Keratinocyte (primary cell): ENCODE results near the gene OVOL2. TPM values are rescaled to one million over a fixed set of nuclear protein-coding genes. Genes with fewer than 3 reads are reported as not detected.

Experiments
- DNase-seq: peaks from one replicate; pipeline ENCODE4 v3.0.0-alpha.2; 2011; ENCODE audit warnings: low read depth, missing footprints, low spot score
- FAIRE-seq: peaks from 2 replicates; lab custom pipeline; 2011; peaks lifted over from hg19 to GRCh38; lab: Jason Lieb, UNC
- H2AFZ ChIP-seq: 2 replicates; pipeline ENCODE4 v1.6.0; 2012; ENCODE audit warnings: low read length, control low read depth, inconsistent platforms; ENCODE audit not compliant: control insufficient read depth
- H3K27ac ChIP-seq: 2 replicates; pipeline ENCODE4 v1.5.1; 2011; ENCODE audit warnings: low read length; ENCODE audit not compliant: control insufficient read depth, insufficient read depth
- H3K27me3 ChIP-seq: 3 replicates; pipeline ENCODE4 v1.6.0; 2011; ENCODE audit warnings: low read length; ENCODE audit not compliant: control insufficient read depth, insufficient read depth; ENCODE audit errors: extremely low read depth
- H3K36me3 ChIP-seq, 2 experiments: 2 replicates in 1 of 2; 3 replicates in 1 of 2; pipeline ENCODE4 v1.5.1; 2011; ENCODE audit warnings: low read length in 2 of 2, mild to moderate bottlenecking in 1 of 2; ENCODE audit not compliant: control insufficient read depth in 2 of 2, insufficient read depth in 2 of 2; ENCODE audit errors: extremely low read depth in 1 of 2
- H3K4me1 ChIP-seq: 3 replicates; pipeline ENCODE4 v1.5.1; 2011; ENCODE audit warnings: low read length; ENCODE audit not compliant: control insufficient read depth, insufficient read depth; ENCODE audit errors: extremely low read depth
- H3K4me2 ChIP-seq: 3 replicates; pipeline ENCODE4 v1.6.0; 2011; ENCODE audit warnings: low read depth, low read length; ENCODE audit not compliant: control insufficient read depth, insufficient read depth; ENCODE audit errors: extremely low read depth
- H3K4me3 ChIP-seq, 3 experiments: fragments of 200-600 bp in 1 of 3; sonication (generic) in 1 of 3; 2 replicates in 2 of 3; 3 replicates in 1 of 3; pipeline ENCODE4 v1.5.1; 2011 to 2016; ENCODE audit warnings: low read length in 3 of 3, mild to moderate bottlenecking in 3 of 3, control low read depth in 2 of 3, inconsistent platforms in 1 of 3, low read depth in 1 of 3, mixed read lengths in 1 of 3, mixed run types in 1 of 3, moderate library complexity in 1 of 3; ENCODE audit not compliant: control insufficient read depth in 2 of 3, insufficient read depth in 2 of 3; ENCODE audit errors: extremely low read depth in 1 of 3
- H3K79me2 ChIP-seq: 2 replicates; pipeline ENCODE4 v1.6.0; 2012; ENCODE audit warnings: low read length; ENCODE audit not compliant: control insufficient read depth, insufficient read depth
- H3K9ac ChIP-seq: 3 replicates; pipeline ENCODE4 v1.6.0; 2011; ENCODE audit warnings: low read length; ENCODE audit not compliant: control insufficient read depth, insufficient read depth; ENCODE audit errors: extremely low read depth
- H3K9me1 ChIP-seq: 3 replicates; pipeline ENCODE4 v1.6.0; 2011; ENCODE audit warnings: low read length; ENCODE audit not compliant: control insufficient read depth, insufficient read depth; ENCODE audit errors: extremely low read depth
- H3K9me3 ChIP-seq: 2 replicates; pipeline ENCODE4 v1.5.1; 2012; ENCODE audit warnings: low read depth, low read length; ENCODE audit not compliant: control insufficient read depth
- H4K20me1 ChIP-seq: 3 replicates; pipeline ENCODE4 v1.6.0; 2011; ENCODE audit warnings: low read length; ENCODE audit not compliant: control insufficient read depth, insufficient read depth; ENCODE audit errors: extremely low read depth
- CTCF ChIP-seq, 3 experiments: IDR thresholded peaks in 1 of 3; conservative IDR thresholded peaks in 1 of 3; optimal IDR thresholded peaks in 1 of 3; 2 replicates in 2 of 3; 3 replicates in 1 of 3; pipeline versions ENCODE3 to v1.5.1; 2011; ENCODE audit warnings: low read length in 3 of 3, mild to moderate bottlenecking in 3 of 3, moderate library complexity in 2 of 3, control low read depth in 1 of 3, inconsistent platforms in 1 of 3; ENCODE audit not compliant: insufficient read depth in 2 of 3; ENCODE audit errors: extremely low read depth in 1 of 3
- EZH2 ChIP-seq: IDR thresholded peaks from one replicate; pipeline ENCODE4 v1.6.1; 2012; ENCODE audit warnings: inconsistent platforms, mild to moderate bottlenecking, low read length, moderate library complexity
- dilution Hi-C: fragments of 300-500 bp; cut with MboI; formaldehyde crosslinking; loops from one replicate; pipeline ENCODE4 v1.7.0; 2020; ENCODE audit warnings: low sequenced_read_pairs; ENCODE audit not compliant: extremely low pct_ligation_motif_present
- polyA plus RNA-seq, 5 experiments: library from polyadenylated mRNA; depleted of rRNA in 3 of 5; stranded (reverse) in 3 of 5; stranded (forward) in 1 of 5; unstranded in 1 of 5; fragments of >200 nt; gene quantifications; 1 replicate in 1 of 5; 2 replicates in 3 of 5; 3 replicates in 1 of 5; pipeline versions ENCODE4 v1.2.1 to v1.2.3, GENCODE V29; 2011 to 2012; ENCODE audit warnings: missing spikeins in 2 of 5, low read depth in 1 of 5, low replicate concordance in 1 of 5

OVOL2 gene
- polyA plus RNA-seq, 1 donor (not counting 4 experiments of a cell fraction or from before 2014, with no cell fraction given): 4.3 TPM

- H4K20me1 ChIP-seq: peaks cover 5% of the 10 kb centered on the region
- no peak overlapping the region for H3K4me2 ChIP-seq
- H3K9me1 ChIP-seq: no peaks in the 10 kb centered on the region
- H3K9ac ChIP-seq: no peak overlapping the region
- no peak for TF ChIP-seq EZH2
- no peak for TF ChIP-seq CTCF (optimal IDR thresholded peaks at IDR 0.05 in 1 of 3, IDR thresholded peaks at IDR 0.05 in 1 of 3, conservative IDR thresholded peaks at IDR 0.05 in 1 of 3; ENCODE audit: extremely low read depth in 1 of 3, insufficient read depth in 2 of 3, low read length in 3 of 3)
- FAIRE-seq (no peak), DNase-seq (no peak)
- H3K4me3 ChIP-seq: no peak overlapping the region
- H3K27ac ChIP-seq: no peak overlapping the region
- no peak overlapping the region for H2AFZ ChIP-seq
- dilution Hi-C loops: no loop called here
- peaks cover 0 to 4% of the 10 kb centered on the region in 2 experiments for H3K36me3 ChIP-seq
- no peaks in the 10 kb centered on the region for H3K27me3 ChIP-seq
- H3K79me2 ChIP-seq: no peaks in the 10 kb centered on the region
- H3K9me3 ChIP-seq: no peaks in the 10 kb centered on the region
- H3K4me1 ChIP-seq: peaks cover 22% of the 10 kb centered on the region
Measured at GRCh38 chr20:18055261-18055660, 2.5 kb downstream of the OVOL2 start.

- DNase-seq (no peak), FAIRE-seq (peak; percentile 65)
- TF ChIP-seq EZH2 (no peak), CTCF (optimal IDR thresholded peaks at IDR 0.05 in 1 of 3, IDR thresholded peaks at IDR 0.05 in 1 of 3, conservative IDR thresholded peaks at IDR 0.05 in 1 of 3; ENCODE audit: extremely low read depth in 1 of 3, insufficient read depth in 2 of 3, low read length in 3 of 3) (no peak)
- no peaks in the 10 kb centered on the region for H3K9me3 ChIP-seq
- peaks cover 0 to 4% of the 10 kb centered on the region in 2 experiments for H3K36me3 ChIP-seq
- no peaks in the 10 kb centered on the region for H3K79me2 ChIP-seq
- peaks cover 12% of the 10 kb centered on the region for H3K4me1 ChIP-seq
- peaks cover 5% of the 10 kb centered on the region for H4K20me1 ChIP-seq
- no peak overlapping the region for H2AFZ ChIP-seq
- no peak overlapping the region for H3K27ac ChIP-seq
- H3K27me3 ChIP-seq: no peaks in the 10 kb centered on the region
- no peak overlapping the region for H3K4me3 ChIP-seq
- H3K4me2 ChIP-seq: no peak overlapping the region
- no peak overlapping the region for H3K9ac ChIP-seq
- dilution Hi-C loops: no loop called here
- no peaks in the 10 kb centered on the region for H3K9me1 ChIP-seq
Measured at GRCh38 chr20:18052856-18053255, 4.9 kb downstream of the OVOL2 start.
